ENCODE data around the gene DENND2A. TPM values are rescaled to one million over a fixed set of nuclear protein-coding genes. Genes with fewer than 3 reads are reported as not detected.
"Not testable (repeated sequence)": the region's sequence is repeated elsewhere in the genome, so short reads cannot be mapped to it uniquely, and the experiment has no call there.

DENND2A gene
- total RNA-seq, 2 experiments from 2014 or later: not detected

DNA sequence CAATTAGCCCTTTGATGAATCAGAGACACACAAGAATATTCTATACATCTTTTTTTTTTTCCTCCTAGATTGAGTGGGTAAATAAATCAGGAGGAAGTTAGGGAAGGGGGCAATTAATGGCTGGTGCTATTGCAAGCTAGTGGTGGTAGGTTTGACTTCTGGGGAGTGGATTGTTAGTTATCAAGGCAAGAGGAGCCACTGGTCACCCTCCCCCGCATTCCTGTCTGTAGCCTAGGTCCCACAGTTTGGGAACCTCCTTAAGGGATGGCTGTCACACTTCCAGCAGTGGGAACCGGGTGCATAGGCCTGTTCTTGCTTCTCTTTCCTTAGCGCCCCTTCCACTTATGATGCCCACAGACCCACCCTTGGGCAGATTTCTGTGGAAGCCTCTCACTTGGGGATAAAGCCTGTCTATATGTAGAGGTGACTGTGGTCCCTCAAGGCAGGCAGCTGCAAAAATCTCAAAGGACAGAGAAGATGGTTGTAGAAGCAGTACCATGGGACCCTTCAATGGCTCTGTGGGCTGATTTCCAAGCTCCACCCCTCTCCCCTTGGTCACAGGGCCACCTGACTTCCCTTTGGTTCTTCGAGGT is 29.8 kb upstream of the DENND2A start:
- Mint-ChIP-seq H3K27me3 (peaks cover 8% of the 10 kb centered on the region), H3K4me1 (peaks cover 33% of the 10 kb centered on the region), H3K4me3 (no peak overlapping the region), H3K9me3 (no peaks in the 10 kb centered on the region), H3K27ac (no peak overlapping the region), H3K36me3 (ENCODE audit: low read depth) (peaks cover 1% of the 10 kb centered on the region)
- ChIA-PET CTCF (interaction anchor here (0.6 kb wide), 1 partner anchor 57 kb away, joined by 3 read pairs; no protein-coding TSS in a partner anchor), POLR2A (no interaction called here)
- DNase-seq: no peak

DNA sequence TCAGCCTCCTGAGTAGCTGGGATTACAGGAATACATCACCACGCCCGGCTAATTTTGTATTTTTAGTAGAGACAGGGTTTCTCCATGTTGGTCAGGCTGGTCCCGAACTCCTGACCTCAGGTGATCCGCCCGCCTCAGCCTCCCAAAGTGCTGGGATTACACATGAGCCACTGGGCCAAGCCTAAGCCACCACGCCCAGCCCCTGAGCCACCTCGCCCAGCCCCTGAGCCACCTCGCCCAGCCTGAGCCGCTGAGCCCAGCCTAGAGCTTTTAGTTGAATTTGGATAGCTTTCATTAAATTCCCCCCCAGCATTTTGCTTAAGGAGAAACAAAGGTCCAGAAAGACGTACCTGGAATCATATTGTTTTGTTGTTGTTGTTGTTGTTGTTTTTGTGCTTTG is 29.2 kb upstream of the DENND2A start:
- H3K27ac Mint-ChIP-seq; CTCF ChIA-PET; DNase-seq; POLR2A ChIA-PET; H3K36me3 Mint-ChIP-seq (ENCODE audit: low read depth); H3K4me3 Mint-ChIP-seq; H3K9me3 Mint-ChIP-seq: not testable (repeated sequence)
- H3K27me3 Mint-ChIP-seq: peaks cover 12% of the 10 kb centered on the region
- peaks cover 27% of the 10 kb centered on the region for H3K4me1 Mint-ChIP-seq

DNA sequence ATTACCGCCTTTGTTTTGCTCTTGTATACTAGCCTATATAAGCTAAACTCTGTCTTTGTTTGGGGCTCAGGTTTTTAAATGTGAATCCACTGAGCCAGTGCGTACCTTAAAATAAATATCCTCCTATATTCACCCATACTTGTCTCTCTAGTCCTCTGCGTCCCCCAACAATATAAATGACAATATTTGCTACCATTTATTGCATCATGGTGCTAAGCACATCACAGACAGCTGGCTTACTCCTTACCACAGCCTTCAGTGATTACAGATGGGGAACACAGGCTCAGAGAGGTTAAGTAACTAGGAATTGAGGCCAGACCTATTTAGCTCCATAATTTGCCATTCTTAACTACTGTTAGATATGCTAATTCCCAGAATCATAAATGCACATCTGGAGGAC is 28.7 kb upstream of the DENND2A start:
- H3K27ac Mint-ChIP-seq: no peak overlapping the region
- ChIA-PET CTCF (interaction anchor here (0.6 to 0.9 kb wide), 2 partner anchors 9 to 173 kb away, joined by 4 read pairs; no protein-coding TSS in a partner anchor), POLR2A (no interaction called here)
- H3K4me1 Mint-ChIP-seq: peaks cover 22% of the 10 kb centered on the region
- no peaks in the 10 kb centered on the region for H3K9me3 Mint-ChIP-seq
- H3K36me3 Mint-ChIP-seq (ENCODE audit: low read depth): no peaks in the 10 kb centered on the region
- no peak overlapping the region for H3K4me3 Mint-ChIP-seq
- H3K27me3 Mint-ChIP-seq: peaks cover 15% of the 10 kb centered on the region
- no peak for DNase-seq

DNA sequence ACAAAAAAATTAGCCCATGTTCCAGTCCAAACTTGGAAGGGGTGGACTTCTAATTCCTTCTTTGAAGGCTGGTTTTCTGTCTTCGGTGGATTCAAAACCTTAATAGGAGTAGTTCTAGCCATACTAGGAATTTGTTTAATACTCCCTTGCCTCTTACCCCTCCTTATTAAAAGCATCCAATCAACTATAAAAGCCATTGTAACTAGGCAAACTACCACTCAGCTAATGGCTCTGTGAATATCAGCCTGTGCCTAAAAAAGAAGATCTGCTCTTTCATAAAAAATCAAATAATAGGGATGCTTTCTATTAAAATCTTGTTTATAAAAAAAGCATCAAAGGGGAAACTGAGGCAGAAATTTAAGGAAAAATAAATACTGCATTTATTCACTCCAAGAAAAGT is 28.0 kb upstream of the DENND2A start:
- no peak overlapping the region for H3K4me3 Mint-ChIP-seq
- peaks cover 15% of the 10 kb centered on the region for H3K4me1 Mint-ChIP-seq
- CTCF ChIA-PET: interaction anchor here (0.9 kb wide), 1 partner anchor 9 kb away, joined by 4 read pairs; no protein-coding TSS in a partner anchor
- H3K27me3 Mint-ChIP-seq: peaks cover 15% of the 10 kb centered on the region
- no peaks in the 10 kb centered on the region for H3K9me3 Mint-ChIP-seq
- H3K27ac Mint-ChIP-seq: no peak overlapping the region
- no peak for DNase-seq
- H3K36me3 Mint-ChIP-seq (ENCODE audit: low read depth): no peaks in the 10 kb centered on the region
- POLR2A ChIA-PET: no interaction called here

DNA sequence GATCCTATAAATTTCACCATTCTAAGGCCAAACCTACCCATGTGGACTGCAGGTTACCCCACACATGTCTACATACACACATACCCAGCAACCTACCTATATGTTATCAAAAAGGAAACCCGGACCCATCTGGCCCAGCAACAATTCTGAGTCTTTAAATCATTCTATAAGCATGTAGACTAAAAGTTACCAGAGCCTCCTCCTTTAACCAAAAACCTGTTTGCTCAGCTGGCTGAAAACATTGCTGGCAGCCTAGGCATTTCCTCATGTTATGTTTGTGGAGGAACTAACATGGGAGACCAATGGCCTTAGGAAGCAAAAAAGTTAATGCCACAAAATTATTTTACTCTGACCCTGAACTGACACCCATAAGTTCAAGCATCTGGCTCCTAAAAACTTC is 26.9 kb upstream of the DENND2A start:
- no peak overlapping the region for H3K27ac Mint-ChIP-seq
- DNase-seq: no peak
- CTCF ChIA-PET: no interaction called here
- no peaks in the 10 kb centered on the region for H3K36me3 Mint-ChIP-seq (ENCODE audit: low read depth)
- H3K9me3 Mint-ChIP-seq: no peaks in the 10 kb centered on the region
- no peak overlapping the region for H3K4me3 Mint-ChIP-seq
- H3K4me1 Mint-ChIP-seq: peaks cover 11% of the 10 kb centered on the region
- peaks cover 22% of the 10 kb centered on the region for H3K27me3 Mint-ChIP-seq
- POLR2A ChIA-PET: no interaction called here

DNA sequence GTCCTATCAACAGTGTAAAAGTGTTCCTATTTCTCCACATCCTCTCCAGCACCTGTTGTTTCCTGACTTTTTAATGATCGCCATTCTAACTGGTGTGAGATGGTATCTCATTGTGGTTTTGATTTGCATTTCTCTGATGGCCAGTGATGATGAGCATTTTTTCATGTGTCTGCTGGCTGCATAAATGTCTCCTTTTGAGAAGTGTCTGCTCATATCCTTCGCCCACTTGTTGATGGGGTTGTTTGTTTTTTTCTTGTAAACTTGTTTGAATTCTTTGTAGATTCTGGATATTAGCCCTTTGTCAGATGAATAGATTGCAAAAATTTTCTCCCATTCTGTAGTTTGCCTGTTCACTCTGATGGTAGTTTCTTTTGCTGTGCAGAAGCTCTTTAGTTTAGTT is 22.3 kb upstream of the DENND2A start:
- CTCF ChIA-PET; H3K4me1 Mint-ChIP-seq; DNase-seq; H3K36me3 Mint-ChIP-seq (ENCODE audit: low read depth); H3K4me3 Mint-ChIP-seq; H3K27ac Mint-ChIP-seq; H3K9me3 Mint-ChIP-seq; POLR2A ChIA-PET: not testable (repeated sequence)
- peaks cover 25% of the 10 kb centered on the region for H3K27me3 Mint-ChIP-seq

DNA sequence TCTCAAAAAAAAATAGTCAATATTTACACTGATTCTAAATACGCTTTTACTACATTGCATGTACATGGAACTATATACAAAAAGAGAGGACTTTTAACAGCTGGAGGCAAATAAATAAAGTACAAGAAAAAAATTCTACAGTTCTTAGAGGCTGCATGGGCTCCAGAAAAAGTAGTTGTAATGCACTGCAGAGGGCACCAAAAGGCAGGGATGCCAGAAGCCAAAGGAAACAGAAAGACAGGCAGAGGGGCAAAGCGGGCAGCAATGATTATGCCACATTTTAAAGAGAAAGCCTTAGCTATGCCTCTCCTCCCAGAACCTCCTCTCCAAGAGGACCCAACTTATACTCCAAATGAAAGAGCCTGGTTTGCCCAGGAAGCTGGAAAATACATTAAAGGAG is 20.5 kb upstream of the DENND2A start:
- POLR2A ChIA-PET: no interaction called here
- Mint-ChIP-seq H3K27ac (no peak overlapping the region), H3K4me3 (no peak overlapping the region), H3K4me1 (peaks cover 12% of the 10 kb centered on the region), H3K27me3 (peaks cover 25% of the 10 kb centered on the region), H3K9me3 (no peaks in the 10 kb centered on the region), H3K36me3 (ENCODE audit: low read depth) (no peaks in the 10 kb centered on the region)
- no peak for DNase-seq
- CTCF ChIA-PET: interaction anchor here (0.5 kb wide), 1 partner anchor 312 kb away, joined by 3 read pairs; no protein-coding TSS in a partner anchor

DNA sequence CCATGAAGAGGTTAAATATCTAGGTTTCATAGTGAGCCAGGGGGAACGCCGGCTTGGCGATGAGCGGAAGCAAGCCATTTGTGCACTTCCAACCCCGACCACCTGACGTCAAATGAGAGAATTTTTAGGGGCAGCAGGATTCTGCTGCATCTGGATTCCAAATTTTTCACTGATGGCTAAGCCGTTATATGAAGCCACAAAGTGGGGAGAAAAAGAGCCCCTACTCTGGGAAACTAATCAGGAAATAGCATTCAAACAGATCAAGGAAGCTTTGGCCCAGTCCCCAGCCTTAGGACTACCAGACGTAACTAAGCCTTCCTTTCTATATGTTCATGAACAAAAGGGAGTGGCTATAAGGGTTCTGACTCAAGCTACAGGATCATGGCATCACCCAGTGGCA is 19.2 kb upstream of the DENND2A start:
- Mint-ChIP-seq H3K27me3 (peaks cover 19% of the 10 kb centered on the region), H3K27ac (no peak overlapping the region), H3K36me3 (ENCODE audit: low read depth) (no peaks in the 10 kb centered on the region), H3K9me3 (no peaks in the 10 kb centered on the region), H3K4me1 (peaks cover 18% of the 10 kb centered on the region), H3K4me3 (no peak overlapping the region)
- no peak for DNase-seq
- CTCF ChIA-PET: interaction anchor here (0.6 to 1.6 kb wide), 6 partner anchors 9 to 172 kb away, joined by 3 to 5 read pairs (median 4); no protein-coding TSS in a partner anchor
- POLR2A ChIA-PET: no interaction called here

DNA sequence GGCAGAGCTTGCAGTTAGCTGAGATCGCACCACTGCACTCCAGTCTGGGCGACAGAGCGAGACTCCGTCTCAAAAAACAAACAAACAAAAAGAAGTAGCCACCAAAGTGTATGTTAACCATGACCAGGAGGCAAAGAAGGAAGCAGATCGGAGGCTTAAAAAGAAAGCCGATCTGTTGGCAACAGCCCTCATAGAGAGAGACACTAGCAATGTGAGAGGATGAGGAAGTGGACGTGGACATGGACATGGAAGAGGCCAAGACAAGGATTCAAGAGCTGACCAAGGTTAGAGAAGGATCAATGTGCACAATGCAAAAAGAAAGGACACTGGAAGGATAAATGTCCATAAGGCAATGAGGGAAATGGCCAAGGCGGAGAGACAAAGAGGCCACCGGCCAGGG is 17.3 kb upstream of the DENND2A start:
- DNase-seq: no peak
- Mint-ChIP-seq H3K27ac (no peak overlapping the region), H3K36me3 (ENCODE audit: low read depth) (no peaks in the 10 kb centered on the region), H3K9me3 (no peaks in the 10 kb centered on the region), H3K4me1 (peaks cover 20% of the 10 kb centered on the region), H3K27me3 (peaks cover 12% of the 10 kb centered on the region), H3K4me3 (no peak overlapping the region)
- ChIA-PET CTCF (no interaction called here), POLR2A (no interaction called here)

DNA sequence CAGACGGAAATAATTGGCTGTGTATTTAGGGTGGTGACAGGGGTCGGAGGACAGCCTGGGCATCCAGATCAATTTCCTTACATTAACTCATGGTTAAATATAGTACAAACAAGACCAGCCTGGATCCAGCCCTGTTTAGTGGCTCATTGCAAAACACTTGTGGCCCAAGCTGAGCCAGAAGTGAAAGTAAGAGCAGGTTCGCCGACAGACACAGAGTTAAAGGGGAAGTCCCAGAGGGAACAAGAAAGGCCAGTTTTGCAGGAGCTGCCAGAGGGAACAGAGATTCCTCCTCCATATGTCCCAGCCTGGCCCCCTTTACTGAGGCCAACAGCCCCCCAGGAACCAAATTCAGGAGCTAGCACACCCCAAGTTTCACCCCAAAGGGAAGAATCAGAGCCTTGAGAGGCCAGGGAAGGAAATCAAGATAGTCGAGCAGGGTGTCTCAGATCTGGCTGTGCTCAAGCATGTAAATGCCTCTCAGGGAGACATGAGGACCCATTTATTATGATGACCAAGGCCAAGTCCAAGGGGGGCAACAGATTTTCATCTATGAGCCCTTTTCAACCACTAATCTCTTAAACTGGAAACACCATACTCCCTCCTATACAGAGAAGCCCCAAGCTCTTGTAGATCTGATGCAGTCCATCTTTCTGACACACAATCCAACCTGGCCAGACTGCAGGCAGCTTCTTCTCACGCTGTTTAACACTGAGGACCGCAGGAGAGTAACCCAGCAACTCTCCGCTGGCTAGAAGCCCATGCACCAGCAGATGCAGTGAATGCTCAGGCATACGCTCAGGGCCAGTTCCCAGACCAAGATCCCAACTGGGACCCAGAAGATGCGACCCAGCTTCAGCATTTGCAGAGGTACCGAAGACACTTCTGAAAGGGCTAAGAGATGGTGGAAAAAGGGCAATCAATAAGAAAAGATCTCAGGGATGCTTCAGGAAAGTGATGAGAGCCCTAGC is 16.2 kb upstream of the DENND2A start:
- Mint-ChIP-seq H3K4me3 (peak overlapping the region; percentile 63), H3K27me3 (peaks cover 12% of the 10 kb centered on the region), H3K9me3 (no peaks in the 10 kb centered on the region), H3K27ac (peak overlapping the region; percentile 90), H3K4me1 (peaks cover 20% of the 10 kb centered on the region), H3K36me3 (ENCODE audit: low read depth) (no peaks in the 10 kb centered on the region)
- ChIA-PET CTCF (interaction anchor here (0.6 to 1.8 kb wide), 2 partner anchors 12 to 26 kb away, joined by 3 to 4 read pairs; no protein-coding TSS in a partner anchor), POLR2A (no interaction called here)
- peak; percentile 59 for DNase-seq

DNA sequence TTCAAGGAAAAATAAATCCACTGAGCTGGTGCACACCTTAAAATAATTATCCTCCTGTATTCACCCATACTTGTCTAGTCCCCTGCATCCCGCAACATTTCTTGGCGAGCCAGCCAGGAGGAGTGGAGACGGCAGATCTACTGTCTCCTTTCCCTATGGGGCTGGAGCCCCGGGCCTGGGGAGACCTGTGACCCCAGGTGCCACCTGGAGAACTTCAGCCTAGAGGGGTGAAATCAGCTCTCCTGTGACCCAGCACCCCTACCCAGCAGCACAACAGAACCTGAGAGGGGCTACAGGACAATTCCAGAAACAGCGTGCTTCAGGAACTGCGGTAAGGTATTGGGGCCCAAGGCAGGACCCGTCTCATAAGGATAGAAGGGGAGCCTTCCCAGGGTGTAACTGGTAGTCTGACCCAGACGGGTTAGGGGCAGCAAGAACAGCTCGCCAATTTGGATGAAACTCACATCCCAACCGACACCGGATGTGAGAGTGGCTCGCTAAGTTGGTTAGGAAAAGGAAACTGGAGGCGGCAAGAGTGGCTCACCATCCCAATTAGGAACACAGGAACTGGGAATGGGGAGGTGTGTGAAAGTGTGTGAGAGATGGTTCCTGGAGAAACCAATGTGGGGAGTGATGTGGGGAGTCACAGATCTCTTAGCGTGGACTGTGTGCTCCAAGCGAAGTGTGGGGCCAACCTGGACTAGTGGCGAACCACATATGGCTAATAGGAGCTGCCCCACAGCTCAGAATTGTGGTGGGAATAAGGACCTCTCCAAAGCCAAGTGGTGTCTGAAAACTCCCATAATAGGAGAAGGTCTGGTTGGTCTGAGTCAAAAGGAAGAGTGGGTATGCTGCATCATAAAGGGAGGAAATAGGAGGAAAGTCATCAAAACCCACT is 15.1 kb upstream of the DENND2A start:
- POLR2A ChIA-PET: no interaction called here

DNA sequence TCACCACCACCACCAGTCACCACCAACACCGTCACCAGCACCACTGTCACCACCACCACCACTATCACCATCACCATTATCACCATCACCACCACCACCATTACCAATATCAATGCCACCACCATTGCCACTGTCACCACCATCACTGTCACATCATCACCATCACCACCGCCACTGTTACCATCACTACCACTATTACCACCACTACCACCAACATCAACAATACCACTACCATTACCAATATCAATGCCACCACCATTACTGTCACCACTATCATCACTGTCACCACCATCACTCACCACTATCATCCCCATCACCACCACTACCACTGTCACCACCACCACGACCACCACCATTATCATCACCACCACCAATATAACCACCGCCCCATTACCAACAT is 14.0 kb upstream of the DENND2A start:
- peak overlapping the region; percentile 64 for H3K27ac Mint-ChIP-seq
- H3K4me1 Mint-ChIP-seq: peaks cover 20% of the 10 kb centered on the region
- no peaks in the 10 kb centered on the region for H3K9me3 Mint-ChIP-seq
- CTCF ChIA-PET: no interaction called here
- no peaks in the 10 kb centered on the region for H3K36me3 Mint-ChIP-seq (ENCODE audit: low read depth)
- H3K27me3 Mint-ChIP-seq: peaks cover 10% of the 10 kb centered on the region
- POLR2A ChIA-PET: no interaction called here
- H3K4me3 Mint-ChIP-seq: no peak overlapping the region
- DNase-seq: no peak

More for the DNA sequence above, 15.1 kb upstream of the DENND2A start:
- Mint-ChIP-seq H3K36me3 (ENCODE audit: low read depth) (no peaks in the 10 kb centered on the region), H3K4me1 (peaks cover 20% of the 10 kb centered on the region), H3K9me3 (no peaks in the 10 kb centered on the region), H3K27ac (peak overlapping the region; percentile 90), H3K27me3 (peaks cover 14% of the 10 kb centered on the region), H3K4me3 (no peak overlapping the region)
- CTCF ChIA-PET: interaction anchor here (0.6 to 1.8 kb wide), 2 partner anchors 11 to 27 kb away, joined by 3 to 4 read pairs; no protein-coding TSS in a partner anchor
- no peak for DNase-seq

Data from activated CD4-positive, alpha-beta T cell treated with anti-CD3 and anti-CD28 coated beads, Interleukin-2, amount 10 ng/mL, durations not matched to agents 7 days and 5 days (primary cell).